MM.1S (cell line): ENCODE measurements around the gene PLD1.

Experiments
- DNase-seq: peaks from one replicate; pipeline ENCODE4 v3.0.0-alpha.2; 2015
- H2AFZ ChIP-seq: fragments of 300-600 bp; sonication (generic); 2 replicates; pipeline ENCODE4 v1.6.0; 2016; ENCODE audit warnings: antibody characterized with exemption, low read length
- H3F3A ChIP-seq: fragments of 300-600 bp; sonication (generic); 2 replicates; pipeline ENCODE4 v1.6.1; 2016; ENCODE audit warnings: mild to moderate bottlenecking, antibody characterized with exemption, low read length, moderate library complexity, mixed read lengths; ENCODE audit not compliant: insufficient read depth
- H3K27ac ChIP-seq: fragments of 300-600 bp; sonication (generic); 2 replicates; pipeline ENCODE4 v1.5.1; 2016; ENCODE audit warnings: mild to moderate bottlenecking, low read length
- H3K27me3 ChIP-seq: fragments of 300-600 bp; sonication (generic); replicated peaks from 2 replicates; pipeline ENCODE4 v1.6.0; 2016; ENCODE audit warnings: low read length; ENCODE audit not compliant: insufficient read depth
- H3K36me3 ChIP-seq: fragments of 300-600 bp; sonication (generic); replicated peaks from 2 replicates; pipeline ENCODE4 v1.6.1; 2016; ENCODE audit warnings: mild to moderate bottlenecking, low read length, mixed read lengths; ENCODE audit not compliant: insufficient read depth
- H3K4me1 ChIP-seq: fragments of 300-600 bp; sonication (generic); 2 replicates; pipeline ENCODE4 v1.6.1; 2016; ENCODE audit warnings: low read length, mixed read lengths
- H3K4me2 ChIP-seq: fragments of 300-600 bp; sonication (generic); 2 replicates; pipeline ENCODE4 v1.6.0; 2016; ENCODE audit warnings: low read depth, low read length
- H3K4me3 ChIP-seq: fragments of 300-600 bp; sonication (generic); 2 replicates; pipeline ENCODE4 v1.5.1; 2016; ENCODE audit warnings: low read length, mixed read lengths
- H3K79me2 ChIP-seq: fragments of 300-600 bp; sonication (generic); 2 replicates; pipeline ENCODE4 v1.6.1; 2016; ENCODE audit warnings: mixed run types, low read length, mixed read lengths
- H3K9ac ChIP-seq: fragments of 300-600 bp; sonication (generic); 2 replicates; pipeline ENCODE4 v1.6.1; 2016; ENCODE audit warnings: low read length, mixed read lengths
- H3K9me2 ChIP-seq: fragments of 300-600 bp; sonication (generic); replicated peaks from 2 replicates; pipeline ENCODE4 v1.6.1; 2016; ENCODE audit warnings: mild to moderate bottlenecking, low read length, mixed read lengths; ENCODE audit not compliant: insufficient read depth
- H3K9me3 ChIP-seq: fragments of 300-600 bp; sonication (generic); replicated peaks from 2 replicates; pipeline ENCODE4 v1.6.1; 2016; ENCODE audit warnings: mild to moderate bottlenecking, low read length, mixed read lengths; ENCODE audit not compliant: insufficient read depth
- H4K20me1 ChIP-seq: fragments of 300-600 bp; sonication (generic); 2 replicates; pipeline ENCODE4 v1.6.1; 2016; ENCODE audit warnings: mild to moderate bottlenecking, low read length, moderate library complexity, mixed read lengths; ENCODE audit not compliant: insufficient read depth
- EZH2 ChIP-seq: fragments of 300-600 bp; sonication (generic); optimal IDR thresholded peaks from 2 replicates; pipeline ENCODE3; 2017; ENCODE audit warnings: low read depth, mild to moderate bottlenecking, antibody characterized with exemption, low read length, mixed read lengths
- EZH2phosphoT487 ChIP-seq: fragments of 300-600 bp; sonication (generic); IDR thresholded peaks from 2 replicates; pipeline ENCODE4 v1.6.1; 2018; ENCODE audit warnings: antibody characterized with exemption, low read length
- TF ChIP-seq, protein P1 (sequence below): fragments of 300-600 bp; sonication (generic); IDR thresholded peaks from 2 replicates; pipeline ENCODE4 v1.5.1; 2016; ENCODE audit warnings: antibody characterized with exemption, low read length, mixed read lengths

PLD1 gene

DNA sequence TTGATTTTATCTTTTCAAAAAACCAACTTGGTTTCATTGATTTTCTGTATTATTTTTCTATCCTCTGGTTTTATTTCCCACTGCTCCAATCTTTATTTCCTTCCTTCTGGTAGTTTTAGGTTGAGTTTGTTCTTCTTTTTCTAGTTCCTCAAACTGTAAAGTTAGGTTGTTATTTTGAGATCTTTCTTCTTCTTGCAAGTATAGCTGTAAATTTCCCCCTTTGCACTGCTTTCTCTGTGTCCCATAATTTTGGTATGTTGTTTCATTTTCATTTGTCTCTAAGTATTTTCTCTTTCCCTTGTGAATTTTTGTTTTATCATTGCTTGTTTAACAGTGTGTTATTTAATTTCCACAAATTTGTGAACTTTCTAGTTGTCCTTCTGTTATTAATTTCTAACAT lies 120.0 kb downstream of the PLD1 start:
- DNase-seq, result peak; percentile 47
- H3K9me2 ChIP-seq, result no peaks in the 10 kb centered on the region
- H3K9ac ChIP-seq, result no peak overlapping the region
- no peaks in the 10 kb centered on the region for H3F3A ChIP-seq
- H3K9me3 ChIP-seq, result no peaks in the 10 kb centered on the region
- no peaks in the 10 kb centered on the region for H3K36me3 ChIP-seq
- H3K4me3 ChIP-seq, result no peak overlapping the region
- peak overlapping the region; percentile 0; the same call in 1 of the 2 replicates for H3K27ac ChIP-seq
- peaks cover 11% of the 10 kb centered on the region for H3K4me1 ChIP-seq
- H3K27me3 ChIP-seq, result no peaks in the 10 kb centered on the region
- no peak for TF ChIP-seq EZH2
- no peak for TF ChIP-seq EZH2phosphoT487
- TF ChIP-seq, protein P1, sequence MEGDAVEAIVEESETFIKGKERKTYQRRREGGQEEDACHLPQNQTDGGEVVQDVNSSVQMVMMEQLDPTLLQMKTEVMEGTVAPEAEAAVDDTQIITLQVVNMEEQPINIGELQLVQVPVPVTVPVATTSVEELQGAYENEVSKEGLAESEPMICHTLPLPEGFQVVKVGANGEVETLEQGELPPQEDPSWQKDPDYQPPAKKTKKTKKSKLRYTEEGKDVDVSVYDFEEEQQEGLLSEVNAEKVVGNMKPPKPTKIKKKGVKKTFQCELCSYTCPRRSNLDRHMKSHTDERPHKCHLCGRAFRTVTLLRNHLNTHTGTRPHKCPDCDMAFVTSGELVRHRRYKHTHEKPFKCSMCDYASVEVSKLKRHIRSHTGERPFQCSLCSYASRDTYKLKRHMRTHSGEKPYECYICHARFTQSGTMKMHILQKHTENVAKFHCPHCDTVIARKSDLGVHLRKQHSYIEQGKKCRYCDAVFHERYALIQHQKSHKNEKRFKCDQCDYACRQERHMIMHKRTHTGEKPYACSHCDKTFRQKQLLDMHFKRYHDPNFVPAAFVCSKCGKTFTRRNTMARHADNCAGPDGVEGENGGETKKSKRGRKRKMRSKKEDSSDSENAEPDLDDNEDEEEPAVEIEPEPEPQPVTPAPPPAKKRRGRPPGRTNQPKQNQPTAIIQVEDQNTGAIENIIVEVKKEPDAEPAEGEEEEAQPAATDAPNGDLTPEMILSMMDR, result no peak
- H3K4me2 ChIP-seq, result peak overlapping the region; percentile 45
- no peaks in the 10 kb centered on the region for H3K79me2 ChIP-seq
- H4K20me1 ChIP-seq, result no peaks in the 10 kb centered on the region
- no peak overlapping the region for H2AFZ ChIP-seq

DNA sequence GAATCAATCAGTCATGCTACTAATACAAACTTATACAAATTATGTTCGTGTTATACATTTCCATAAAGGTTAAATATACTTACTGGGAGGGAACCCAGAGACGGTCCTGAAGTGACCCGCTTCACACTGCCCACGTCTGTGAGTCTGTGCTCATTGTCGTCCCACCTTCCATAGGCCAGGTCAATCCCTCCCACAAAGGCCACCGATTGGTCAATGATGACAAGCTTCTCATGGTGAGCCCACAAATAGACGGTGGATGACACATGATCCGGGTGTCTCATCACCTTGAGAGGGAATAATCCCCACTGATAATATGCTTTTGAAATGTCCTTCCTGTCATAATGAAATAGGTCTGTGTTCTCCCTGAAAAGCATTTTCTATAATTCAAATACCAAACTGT lies 121.7 kb downstream of the PLD1 start:
- DNase-seq, result no peak
- no peaks in the 10 kb centered on the region for H3K36me3 ChIP-seq
- no peaks in the 10 kb centered on the region for H3K79me2 ChIP-seq
- no peak overlapping the region for H3K27ac ChIP-seq
- H3F3A ChIP-seq, result no peaks in the 10 kb centered on the region
- H3K9me2 ChIP-seq, result no peaks in the 10 kb centered on the region
- no peaks in the 10 kb centered on the region for H4K20me1 ChIP-seq
- H3K27me3 ChIP-seq, result no peaks in the 10 kb centered on the region
- TF ChIP-seq EZH2, result no peak
- TF ChIP-seq, protein P1, result no peak
- no peak for TF ChIP-seq EZH2phosphoT487
- no peak overlapping the region for H3K9ac ChIP-seq
- no peak overlapping the region for H2AFZ ChIP-seq
- H3K4me3 ChIP-seq, result no peak overlapping the region
- no peak overlapping the region for H3K4me2 ChIP-seq
- H3K4me1 ChIP-seq, result peaks cover 11% of the 10 kb centered on the region
- H3K9me3 ChIP-seq, result no peaks in the 10 kb centered on the region

DNA sequence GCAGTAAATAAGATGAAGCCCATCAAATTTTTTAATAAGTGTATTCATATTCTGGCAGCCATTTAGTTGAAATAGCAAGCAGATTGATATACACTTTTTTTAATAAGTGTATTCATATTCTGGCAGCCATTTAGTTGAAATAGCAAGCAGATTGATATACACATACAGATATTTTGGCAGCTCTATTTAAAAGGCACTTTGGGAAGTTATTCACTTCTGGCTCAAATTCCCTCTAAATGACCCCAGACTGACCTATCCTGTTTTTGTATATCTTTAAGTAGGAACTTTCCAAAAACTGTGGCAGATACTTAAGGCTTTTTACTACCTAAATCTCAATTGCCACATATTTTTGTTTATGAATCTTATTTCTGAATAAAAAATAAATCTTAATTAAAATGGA lies 122.3 kb downstream of the PLD1 start:
- H3K4me3 ChIP-seq, result no peak overlapping the region
- H3K36me3 ChIP-seq, result no peaks in the 10 kb centered on the region
- no peak overlapping the region for H3K27ac ChIP-seq
- no peak for DNase-seq
- no peak overlapping the region for H3K9ac ChIP-seq
- H3K27me3 ChIP-seq, result no peaks in the 10 kb centered on the region
- TF ChIP-seq EZH2phosphoT487 (no peak), EZH2 (no peak)
- TF ChIP-seq, protein P1, result no peak
- no peaks in the 10 kb centered on the region for H3F3A ChIP-seq
- no peaks in the 10 kb centered on the region for H3K9me2 ChIP-seq
- peaks cover 11% of the 10 kb centered on the region for H3K4me1 ChIP-seq
- no peaks in the 10 kb centered on the region for H4K20me1 ChIP-seq
- no peak overlapping the region for H2AFZ ChIP-seq
- H3K9me3 ChIP-seq, result no peaks in the 10 kb centered on the region
- H3K4me2 ChIP-seq, result no peak overlapping the region
- no peaks in the 10 kb centered on the region for H3K79me2 ChIP-seq
